GM10266 (cell line): Measurements from ENCODE around the gene PDE4D.

Source experiments
- DNase-seq: peaks from one replicate; pipeline ENCODE4 v3.0.0; 2012; ENCODE audit errors: extremely low spot score
- TF ChIP-seq, protein P1 (sequence below): IDR thresholded peaks from 2 replicates; pipeline ENCODE4 v1.5.1; 2012; ENCODE audit warnings: mild to moderate bottlenecking, low read depth; ENCODE audit not compliant: control insufficient read depth, insufficient read depth; ENCODE audit errors: missing control alignments

The PDE4D gene

DNA sequence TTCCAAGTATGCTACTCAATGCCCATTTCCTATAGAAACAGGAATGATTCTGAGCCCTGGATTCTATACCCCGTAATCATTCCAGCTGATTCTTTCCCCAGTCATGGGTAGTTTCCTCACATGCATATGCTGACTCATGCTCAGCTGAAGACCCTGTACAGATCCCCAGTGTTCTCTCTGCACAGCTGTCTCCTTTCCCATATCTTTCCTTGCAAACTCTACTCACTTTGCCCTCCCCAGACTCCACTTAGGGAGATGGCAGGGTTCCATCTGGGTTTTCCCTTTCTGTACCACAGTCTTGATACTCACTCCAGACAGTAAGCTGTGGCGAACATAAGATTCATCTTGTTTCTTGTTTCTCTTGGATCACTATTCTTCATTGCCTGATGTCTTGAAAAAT lies 953.1 kb downstream of the PDE4D start:
- no peak for DNase-seq
- TF ChIP-seq, protein P1, sequence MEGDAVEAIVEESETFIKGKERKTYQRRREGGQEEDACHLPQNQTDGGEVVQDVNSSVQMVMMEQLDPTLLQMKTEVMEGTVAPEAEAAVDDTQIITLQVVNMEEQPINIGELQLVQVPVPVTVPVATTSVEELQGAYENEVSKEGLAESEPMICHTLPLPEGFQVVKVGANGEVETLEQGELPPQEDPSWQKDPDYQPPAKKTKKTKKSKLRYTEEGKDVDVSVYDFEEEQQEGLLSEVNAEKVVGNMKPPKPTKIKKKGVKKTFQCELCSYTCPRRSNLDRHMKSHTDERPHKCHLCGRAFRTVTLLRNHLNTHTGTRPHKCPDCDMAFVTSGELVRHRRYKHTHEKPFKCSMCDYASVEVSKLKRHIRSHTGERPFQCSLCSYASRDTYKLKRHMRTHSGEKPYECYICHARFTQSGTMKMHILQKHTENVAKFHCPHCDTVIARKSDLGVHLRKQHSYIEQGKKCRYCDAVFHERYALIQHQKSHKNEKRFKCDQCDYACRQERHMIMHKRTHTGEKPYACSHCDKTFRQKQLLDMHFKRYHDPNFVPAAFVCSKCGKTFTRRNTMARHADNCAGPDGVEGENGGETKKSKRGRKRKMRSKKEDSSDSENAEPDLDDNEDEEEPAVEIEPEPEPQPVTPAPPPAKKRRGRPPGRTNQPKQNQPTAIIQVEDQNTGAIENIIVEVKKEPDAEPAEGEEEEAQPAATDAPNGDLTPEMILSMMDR, result no peak

DNA sequence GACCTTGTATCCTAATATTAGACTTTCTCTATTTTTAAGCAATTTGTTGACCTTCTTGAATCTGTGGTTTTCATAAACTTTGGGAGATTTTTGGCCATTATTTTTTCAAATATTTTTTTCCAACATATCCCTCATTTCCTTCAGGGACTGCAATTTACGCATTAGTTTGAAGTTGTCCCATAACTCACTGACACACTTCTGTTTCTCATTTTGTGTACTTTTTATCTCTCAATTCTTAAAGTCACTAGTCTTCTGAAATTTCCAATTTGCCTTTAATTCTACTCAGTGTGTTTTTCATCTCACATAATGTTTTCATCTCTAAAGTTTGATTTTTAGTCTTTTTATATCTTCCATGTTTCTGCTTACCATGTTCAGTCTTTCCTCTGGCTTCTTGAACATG lies 953.9 kb downstream of the PDE4D start:
- no peak for DNase-seq
- TF ChIP-seq, protein P1, result no peak

DNA sequence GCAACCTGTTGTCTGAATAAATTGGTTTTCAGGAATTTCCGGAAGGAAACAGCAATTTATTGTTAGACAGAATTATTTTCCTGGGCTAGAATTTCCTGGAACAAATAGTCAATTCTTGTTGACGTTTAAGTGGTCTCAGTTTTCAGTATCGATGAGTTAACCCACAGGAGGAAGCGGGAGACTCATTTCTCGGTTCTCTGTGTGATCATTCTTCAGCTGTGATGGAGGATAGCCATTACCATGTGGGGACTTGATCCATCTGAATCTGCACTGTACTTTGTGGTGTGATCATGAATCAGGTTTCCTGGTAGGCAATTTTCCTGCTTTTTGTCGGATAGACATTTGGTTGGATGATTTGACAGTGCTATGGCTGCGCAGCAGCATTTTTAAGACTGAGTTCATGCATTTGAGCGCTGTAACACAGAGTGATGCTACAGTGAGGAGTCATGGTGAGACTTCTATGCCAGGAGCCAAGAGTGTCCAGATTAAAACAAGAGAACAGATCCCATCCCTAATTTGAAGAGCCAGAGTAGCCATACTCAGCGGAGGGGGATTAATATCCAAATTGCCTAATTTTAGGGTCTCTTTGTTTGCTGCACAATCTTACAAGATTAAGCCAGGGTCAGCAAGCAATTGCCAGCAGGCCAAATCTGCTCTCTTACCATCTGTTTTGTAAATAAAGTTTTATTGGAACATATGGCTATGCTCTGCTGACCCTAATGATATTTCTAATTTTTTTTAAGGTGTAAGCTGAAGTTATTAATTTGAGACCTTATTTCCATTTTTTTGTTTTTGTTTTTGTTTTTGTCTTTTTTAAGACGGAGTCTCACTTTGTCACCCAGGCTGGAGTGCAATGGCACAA lies 954.7 kb downstream of the PDE4D start:
- no peak for DNase-seq
- TF ChIP-seq, protein P1, result no peak

DNA sequence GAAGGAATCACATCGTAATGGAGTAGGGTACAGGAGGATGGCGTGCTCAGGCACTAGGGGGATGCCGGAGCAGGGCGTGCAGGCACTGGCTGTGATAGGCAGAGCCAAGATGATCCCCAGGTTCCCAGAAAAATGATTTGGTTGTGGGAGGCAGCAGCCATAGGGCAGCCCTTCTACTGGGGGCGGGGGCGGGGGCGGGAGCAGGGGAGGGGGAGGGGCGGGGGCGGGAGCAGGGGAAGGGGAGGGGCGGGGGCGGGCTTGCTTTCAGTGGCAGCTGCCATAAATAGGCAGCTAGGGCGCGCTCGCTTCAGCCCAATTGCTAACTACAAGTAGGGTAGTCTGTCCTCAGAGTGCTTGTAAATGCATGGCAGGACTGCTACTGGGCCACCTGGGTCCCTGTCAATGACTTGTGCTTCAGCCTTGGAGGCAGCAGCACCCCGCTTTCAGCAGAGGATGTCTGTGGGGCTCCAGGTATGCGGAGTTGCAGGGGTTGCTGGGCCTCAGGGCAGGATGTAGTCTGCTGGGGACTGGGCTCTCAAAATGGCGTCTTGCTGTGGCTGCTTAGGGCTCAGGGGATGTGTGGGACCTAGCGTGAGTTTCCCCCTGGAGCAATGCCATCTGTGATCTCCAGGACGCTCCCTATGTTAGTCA lies 956.4 kb downstream of the PDE4D start:
- no peak for DNase-seq
- TF ChIP-seq, protein P1, result no peak

DNA sequence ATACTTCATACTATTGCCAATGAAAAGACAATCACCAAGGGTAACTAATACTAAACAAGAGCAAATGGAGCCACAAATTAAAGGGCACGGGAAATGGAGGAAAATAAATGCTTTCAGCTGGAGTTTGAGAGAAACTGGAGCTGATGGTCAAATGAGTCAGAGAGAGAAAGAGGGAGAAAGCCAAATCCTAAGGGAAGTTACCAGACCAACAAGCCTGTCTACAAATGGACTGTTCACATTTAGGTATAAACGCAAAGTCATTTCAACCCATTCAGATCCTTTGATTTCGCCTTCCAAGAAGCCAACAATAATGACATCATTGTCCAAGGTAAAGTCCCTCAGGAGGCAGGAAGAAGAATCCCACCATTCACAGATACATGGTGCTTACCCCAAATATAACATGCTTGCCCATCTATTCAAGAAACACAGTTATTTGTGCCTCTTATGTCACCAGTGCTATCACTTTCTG lies 958.9 kb downstream of the PDE4D start:
- no peak for DNase-seq

DNA sequence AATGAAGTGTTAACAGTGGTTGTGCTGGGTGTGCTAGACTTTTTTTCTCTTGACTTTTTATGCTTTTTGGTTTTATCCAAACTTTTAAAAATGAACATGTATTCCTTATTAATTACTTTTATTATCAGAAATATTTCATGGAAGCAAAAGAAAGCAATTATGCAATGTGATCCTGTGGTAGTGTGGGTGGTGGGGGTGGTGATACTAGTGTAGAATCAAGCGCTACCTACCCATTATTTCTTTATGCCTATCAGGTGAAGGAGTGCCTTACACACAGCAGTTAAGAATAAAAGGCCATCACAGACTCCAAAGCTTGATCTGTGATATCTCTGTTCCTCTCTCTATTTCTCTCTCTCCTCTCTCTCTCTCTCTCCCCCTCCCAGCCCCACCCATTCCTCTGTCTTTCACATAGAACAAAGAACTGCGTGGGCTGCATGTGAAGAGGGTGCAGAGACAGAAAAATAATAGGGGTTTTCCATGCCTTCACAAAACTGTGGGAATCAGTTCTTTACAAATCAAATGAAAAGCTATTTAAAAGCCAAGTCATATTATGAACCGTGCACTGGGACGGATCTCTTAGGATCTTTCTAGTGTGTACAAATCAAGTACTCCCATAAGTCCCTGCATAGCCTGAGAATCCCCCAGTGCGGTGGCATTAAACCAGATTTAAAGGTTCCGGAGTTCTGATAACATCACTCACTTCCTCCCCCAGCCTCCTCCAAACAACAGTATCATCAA lies 959.5 kb downstream of the PDE4D start:
- no peak for DNase-seq
- TF ChIP-seq, protein P1, result no peak

More for the DNA sequence above, 958.9 kb downstream of the PDE4D start:
- TF ChIP-seq, protein P1, result no peak
